ENCODE data around the gene PER1. TPM values are rescaled to one million over a fixed set of nuclear protein-coding genes. Genes with fewer than 3 reads are reported as not detected.

The PER1 gene
- total RNA-seq, 1 experiment from 2014 or later: 10.6 TPM

GRCh38 chr17:8187517-8188262 lies 35.5 kb upstream of the PER1 start:
- Mint-ChIP-seq H3K27ac (ENCODE audit: unreplicated experiment) (no peak overlapping the region), H3K27me3 (ENCODE audit: insufficient read depth, unreplicated experiment) (no peaks in the 10 kb centered on the region), H3K4me1 (ENCODE audit: low read depth, unreplicated experiment) (peaks cover 6% of the 10 kb centered on the region), H3K36me3 (ENCODE audit: insufficient read depth, unreplicated experiment) (no peaks in the 10 kb centered on the region), H3K9me3 (ENCODE audit: unreplicated experiment) (no peaks in the 10 kb centered on the region), H3K4me3 (ENCODE audit: unreplicated experiment) (no peak overlapping the region)
- Histone ChIP-seq H3K4me3 (ENCODE audit: low read depth, low read length) (peak overlapping the region; percentile 84), H3K36me3 (ENCODE audit: control insufficient read depth, insufficient read depth, low read length) (no peaks in the 10 kb centered on the region), H3K9me3 (no peaks in the 10 kb centered on the region), H3K27me3 (replicated peaks; ENCODE audit: control insufficient read depth, insufficient read depth, low read length) (no peaks in the 10 kb centered on the region), H3K4me1 (peaks cover 13% of the 10 kb centered on the region)
- TSS peak; percentile 100 for BruUV-seq (replicated peaks)
- TF ChIP-seq CTCF (IDR thresholded peaks at IDR 0.05; ENCODE audit: insufficient read depth in 1 of 2, low read depth in 1 of 2, low read length in 1 of 2, severe bottlenecking in 1 of 2, unreplicated experiment in 1 of 2): no peak
- POLR2A ChIA-PET: interaction anchor here (1.2 kb wide), 3 partner anchors 15 to 35 kb away, joined by 3 to 6 read pairs (median 4); partner anchors contain the start of gene AURKB
- CTCF ChIA-PET: no interaction called here
- DNase-seq: peak; percentile 87 to 92
- intact Hi-C loops (cut with micrococcal nuclease; ENCODE audit: unreplicated experiment): loop anchor here (1.0 to 2.0 kb wide), 3 partner anchors 23 to 69 kb away; partner anchors contain the start of genes ALOXE3 and AURKB

GRCh38 chr17:8186787-8187516 lies 34.7 kb upstream of the PER1 start:
- Mint-ChIP-seq H3K9me3 (ENCODE audit: unreplicated experiment) (no peaks in the 10 kb centered on the region), H3K27ac (ENCODE audit: unreplicated experiment) (no peak overlapping the region), H3K36me3 (ENCODE audit: insufficient read depth, unreplicated experiment) (no peaks in the 10 kb centered on the region), H3K4me3 (ENCODE audit: unreplicated experiment) (no peak overlapping the region), H3K27me3 (ENCODE audit: insufficient read depth, unreplicated experiment) (no peaks in the 10 kb centered on the region), H3K4me1 (ENCODE audit: low read depth, unreplicated experiment) (peaks cover 6% of the 10 kb centered on the region)
- Histone ChIP-seq H3K9me3 (no peaks in the 10 kb centered on the region), H3K27me3 (replicated peaks; ENCODE audit: control insufficient read depth, insufficient read depth, low read length) (no peaks in the 10 kb centered on the region), H3K4me1 (peaks cover 13% of the 10 kb centered on the region), H3K4me3 (ENCODE audit: low read depth, low read length) (peak overlapping the region; percentile 84), H3K36me3 (ENCODE audit: control insufficient read depth, insufficient read depth, low read length) (no peaks in the 10 kb centered on the region)
- ChIA-PET CTCF (no interaction called here), POLR2A (interaction anchor here (1.2 kb wide), 2 partner anchors 14 to 23 kb away, joined by 3 to 4 read pairs; partner anchors contain the start of gene AURKB)
- TF ChIP-seq CTCF (IDR thresholded peaks at IDR 0.05; ENCODE audit: insufficient read depth in 1 of 2, low read depth in 1 of 2, low read length in 1 of 2, severe bottlenecking in 1 of 2, unreplicated experiment in 1 of 2): peak in 1 of 2 experiments; percentile 37
- BruUV-seq (replicated peaks): no TSS peak
- peak; percentile 91 for DNase-seq
- intact Hi-C loops (cut with micrococcal nuclease; ENCODE audit: unreplicated experiment): loop anchor here (1.0 to 2.0 kb wide), 3 partner anchors 23 to 68 kb away; partner anchors contain the start of genes ALOXE3 and AURKB

GRCh38 chr17:8186446-8186786 lies 34.2 kb upstream of the PER1 start:
- intact Hi-C loops (cut with micrococcal nuclease; ENCODE audit: unreplicated experiment): loop anchor here (2.0 kb wide), 1 partner anchor 68 kb away; the partner anchor contains the start of gene ALOXE3
- Mint-ChIP-seq H3K4me3 (ENCODE audit: unreplicated experiment) (no peak overlapping the region), H3K27me3 (ENCODE audit: insufficient read depth, unreplicated experiment) (no peaks in the 10 kb centered on the region), H3K27ac (ENCODE audit: unreplicated experiment) (no peak overlapping the region), H3K4me1 (ENCODE audit: low read depth, unreplicated experiment) (peaks cover 6% of the 10 kb centered on the region), H3K36me3 (ENCODE audit: insufficient read depth, unreplicated experiment) (no peaks in the 10 kb centered on the region), H3K9me3 (ENCODE audit: unreplicated experiment) (no peaks in the 10 kb centered on the region)
- no TSS peak for BruUV-seq (replicated peaks)
- Histone ChIP-seq H3K4me1 (peaks cover 13% of the 10 kb centered on the region), H3K36me3 (ENCODE audit: control insufficient read depth, insufficient read depth, low read length) (no peaks in the 10 kb centered on the region), H3K4me3 (ENCODE audit: low read depth, low read length) (peak overlapping the region; percentile 84), H3K9me3 (no peaks in the 10 kb centered on the region), H3K27me3 (replicated peaks; ENCODE audit: control insufficient read depth, insufficient read depth, low read length) (no peaks in the 10 kb centered on the region)
- CTCF ChIA-PET: no interaction called here
- TF ChIP-seq CTCF (IDR thresholded peaks at IDR 0.05; ENCODE audit: insufficient read depth in 1 of 2, low read depth in 1 of 2, low read length in 1 of 2, severe bottlenecking in 1 of 2, unreplicated experiment in 1 of 2): no peak
- POLR2A ChIA-PET: interaction anchor here (1.2 kb wide), 1 partner anchor 13 kb away, joined by 5 read pairs; no protein-coding TSS in a partner anchor
- DNase-seq: no peak
